K562 (cell line): ENCODE results near the gene NSDHL. TPM values are rescaled to one million over a fixed set of nuclear protein-coding genes. Genes with fewer than 3 reads are reported as not detected.
A peak's percentile ranks its signal among the peaks of the same experiment; 100 is the strongest.

ENCODE experiments used
- ARID2 ChIP-seq: fragments of 450-650 bp; IDR thresholded peaks from 2 replicates; pipeline ENCODE4 v1.6.1; 2017; ENCODE audit warnings: antibody characterized with exemption, mild to moderate bottlenecking
- ATF3 ChIP-seq, 2 experiments: fragments of 450-650 bp in 1 of 2; sonication (generic) in 1 of 2; formaldehyde crosslinking in 1 of 2; IDR thresholded peaks in 1 of 2; conservative IDR thresholded peaks in 1 of 2; 2 replicates each; pipeline versions ENCODE4 v1.6.1 to v1.8.1; 2016 to 2023; ENCODE audit warnings: mild to moderate bottlenecking in 2 of 2, moderate library complexity in 2 of 2, inconsistent platforms in 1 of 2, missing genetic modification reagents in 1 of 2
- BMI1 ChIP-seq: fragments of 150-350 bp; IDR thresholded peaks from 2 replicates; pipeline ENCODE4 v1.6.1; 2014; ENCODE audit warnings: low read length
- DEAF1 ChIP-seq: fragments of 450-650 bp; formaldehyde crosslinking; IDR thresholded peaks from 2 replicates; pipeline ENCODE4 v1.4.0; 2020; ENCODE audit warnings: mild to moderate bottlenecking, moderate library complexity
- HBP1 ChIP-seq: fragments of 450-650 bp; formaldehyde crosslinking; IDR thresholded peaks from 2 replicates; pipeline ENCODE4 v1.4.0; 2022; ENCODE audit warnings: missing genetic modification characterization
- HDAC1 ChIP-seq, 2 experiments: fragments of 450-650 bp; IDR thresholded peaks; 2 replicates each; pipeline ENCODE4 v1.6.1; 2016 to 2017; ENCODE audit warnings: inconsistent platforms in 1 of 2, mild to moderate bottlenecking in 1 of 2, moderate library complexity in 1 of 2
- MAFG ChIP-seq: fragments of 450-650 bp; conservative IDR thresholded peaks from 2 replicates; pipeline ENCODE4 v1.6.1; 2016; ENCODE audit warnings: missing genetic modification characterization, missing compliant biosample characterization
- MEF2D ChIP-seq: conservative IDR thresholded peaks from 2 replicates; pipeline ENCODE4 v1.6.1; 2016; ENCODE audit warnings: low read depth, missing genetic modification characterization, missing compliant biosample characterization
- MNT ChIP-seq, 2 experiments: fragments of 450-650 bp; conservative IDR thresholded peaks; 2 replicates each; pipeline ENCODE4 v1.6.1; 2017; ENCODE audit warnings: mild to moderate bottlenecking in 2 of 2, moderate library complexity in 2 of 2
- NFIC ChIP-seq: fragments of 450-650 bp; IDR thresholded peaks from 2 replicates; pipeline ENCODE4 v1.6.1; 2017; ENCODE audit warnings: mild to moderate bottlenecking, inconsistent platforms
- PKNOX1 ChIP-seq: fragments of 450-650 bp; IDR thresholded peaks from 2 replicates; pipeline ENCODE4 v1.6.1; 2016
- SP2 ChIP-seq: IDR thresholded peaks from 2 replicates; pipeline ENCODE4 v1.6.1; 2011; ENCODE audit warnings: mild to moderate bottlenecking, low read depth, low read length, moderate library complexity; ENCODE audit not compliant: poor library complexity, severe bottlenecking; ENCODE audit errors: extremely low read depth
- SRSF1 ChIP-seq: fragments of 200-400 bp; formaldehyde crosslinking; IDR thresholded peaks from 2 replicates; pipeline ENCODE4 v1.6.1; 2017; ENCODE audit warnings: mild to moderate bottlenecking, low read depth, low read length, moderate library complexity
- SRSF3 ChIP-seq: fragments of 200-400 bp; formaldehyde crosslinking; IDR thresholded peaks from 2 replicates; pipeline ENCODE4 v1.6.1; 2016; ENCODE audit warnings: mild to moderate bottlenecking, low read length, moderate library complexity; ENCODE audit not compliant: insufficient read depth
- TBP ChIP-seq: optimal IDR thresholded peaks from 2 replicates; pipeline ENCODE3; 2011; ENCODE audit warnings: low read depth, low read length, improper control_type of control experiment
- TCF15 ChIP-seq: fragments of 250-450 bp; sonication (Bioruptor Pico); IDR thresholded peaks from 2 replicates; pipeline ENCODE4 v1.8.0; 2022; ENCODE audit warnings: moderate library complexity, mild to moderate bottlenecking, inconsistent platforms
- TCFL5 ChIP-seq: fragments of 250-450 bp; sonication (Bioruptor Pico); conservative IDR thresholded peaks from 2 replicates; pipeline ENCODE4 v1.6.1; 2021; ENCODE audit warnings: mild to moderate bottlenecking, moderate library complexity, matching md5 sums
- ZNF197 ChIP-seq: fragments of 200-800 bp; sonication (Bioruptor generic); IDR thresholded peaks from 2 replicates; pipeline ENCODE4 v1.6.1; 2016; ENCODE audit warnings: low read depth, missing genetic modification characterization, missing compliant biosample characterization
- ZNF347 ChIP-seq: fragments of 450-650 bp; formaldehyde crosslinking; IDR thresholded peaks from 2 replicates; pipeline ENCODE4 v1.4.0; 2020; ENCODE audit warnings: low read depth, mild to moderate bottlenecking, moderate library complexity
- ZNF79 ChIP-seq: fragments of 250-450 bp; sonication (Bioruptor Pico); IDR thresholded peaks from 2 replicates; pipeline ENCODE4 v1.4.0; 2020; ENCODE audit warnings: low read depth, mild to moderate bottlenecking, moderate library complexity
- polyA plus RNA-seq, 8 experiments: library from polyadenylated mRNA; depleted of rRNA in 4 of 8; stranded (reverse) in 5 of 8; unstranded in 3 of 8; fragments of >200 nt; fragmentation: Nextera tagmentation in 2 of 8; fragmentation: Illumina TruSeq in 1 of 8; extraction: Ambion mirVana in 2 of 8; extraction: Trizol in 1 of 8; gene quantifications; 2 replicates each; pipeline versions ENCODE4 v1.2.1 to v1.2.3, GENCODE V29; 2011 to 2014; ENCODE audit warnings: inconsistent platforms in 1 of 8, missing spikeins in 1 of 8
- total RNA-seq, 7 experiments: library from RNA; depleted of rRNA in 6 of 7; stranded (reverse); fragments of >200 nt in 6 of 7; fragmentation: Illumina TruSeq in 2 of 7; extraction: Trizol in 2 of 7; gene quantifications; 2 replicates each; pipeline versions ENCODE4 v1.2.1 to v1.2.3, GENCODE V29; 2011 to 2021; ENCODE audit warnings: low replicate concordance in 1 of 7

The NSDHL gene
- total and polyA plus RNA-seq, 9 of the 15 experiments (the other 6 are each of a cell fraction or from before 2014, with no cell fraction given) = 22.5 to 63.4 (median 40.8) TPM

GRCh38 chrX:152817078-152817764 lies 13.6 kb upstream of the NSDHL start (continued):
- TF ChIP-seq MEF2D (tag) (no peak), MNT (conservative IDR thresholded peaks at IDR 0.05) (no peak), TCFL5 (CRISPR knock-in tag) (no peak), PKNOX1 (no peak), BMI1 (no peak), TBP (no peak), SRSF1 (no peak), ZNF197 (CRISPR knock-in tag) (no peak), ZNF79 (no peak), SP2 (no peak), SRSF3 (no peak), DEAF1 (CRISPR knock-in tag) (peak; percentile 32; the same call in 1 of the 2 replicates), TCF15 (CRISPR knock-in tag) (no peak), HDAC1 (IDR thresholded peaks at IDR 0.05) (no peak), NFIC (peak; percentile 86), ZNF347 (CRISPR knock-in tag) (no peak), ATF3 (IDR thresholded peaks at IDR 0.05) (0 out of 2 replicates have a peak, but pooled peaks have one; percentile 21), ATF3 (CRISPR knock-in tag; conservative IDR thresholded peaks at IDR 0.05) (no peak), MAFG (tag) (0 out of 2 replicates have a peak, but pooled peaks have one; percentile 14), ARID2 (peak; percentile 53; the same call in 1 of the 2 replicates), HBP1 (CRISPR knock-in tag) (no peak)
